GM12864 (cell line): ENCODE measurements around the gene DNAJC30.

Source experiments
- DNase-seq: peaks from one replicate; pipeline ENCODE4 v3.0.0-alpha.2; 2011; ENCODE audit warnings: low read depth
- H3K4me3 ChIP-seq: 2 replicates; pipeline ENCODE4 v1.5.1; 2011; ENCODE audit warnings: mild to moderate bottlenecking, low read depth, low read length, control low read depth
- CTCF ChIP-seq: IDR thresholded peaks from 2 replicates; pipeline ENCODE4 v1.5.1; 2011; ENCODE audit warnings: low read depth, mild to moderate bottlenecking, moderate library complexity, low read length, control low read depth, inconsistent platforms; ENCODE audit errors: missing control alignments

The DNAJC30 gene

GRCh38 chr7:73633844-73634243, 49.4 kb downstream of the DNAJC30 start:
- H3K4me3 ChIP-seq, result no peak overlapping the region
- DNase-seq, result no peak
- no peak for TF ChIP-seq CTCF

- no peak for TF ChIP-seq CTCF
- DNase-seq, result no peak
- H3K4me3 ChIP-seq, result no peak overlapping the region
Observed at GRCh38 chr7:73633323-73633722, 49.9 kb downstream of the DNAJC30 start.

GRCh38 chr7:73631558-73631957, 51.7 kb downstream of the DNAJC30 start:
- no peak for TF ChIP-seq CTCF
- no peak overlapping the region for H3K4me3 ChIP-seq
- no peak for DNase-seq
